Activated CD4-positive, CD25-positive, alpha-beta regulatory T cell treated with anti-CD3 and anti-CD28 coated beads, Interleukin-2, amount 50 U/mL, for 16 hours (primary cell): ENCODE data around the gene MANEAL.

ENCODE experiments used
- DNase-seq: peaks from one replicate; pipeline ENCODE4 v3.0.0-alpha.2; 2020; ENCODE audit warnings: low read depth, low spot score

The MANEAL gene

DNA sequence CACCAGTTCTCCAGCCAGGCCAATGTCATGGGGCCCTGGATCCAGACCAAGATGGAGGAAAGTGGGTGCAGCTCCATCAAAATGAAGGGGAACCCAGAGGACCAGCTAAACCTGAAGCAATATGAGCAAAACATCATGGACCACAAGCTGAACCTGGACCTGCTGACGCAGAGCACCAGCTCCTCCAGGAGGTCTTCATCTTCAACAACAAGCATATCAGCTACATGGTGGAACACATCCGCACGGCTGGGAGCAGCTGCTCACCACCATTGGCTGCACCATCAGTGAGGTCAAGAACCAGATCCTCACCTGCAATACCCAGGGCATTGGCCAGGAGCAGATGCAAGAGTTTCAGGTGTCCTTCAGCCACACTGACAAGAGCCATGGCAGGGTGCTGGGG is 15.0 kb upstream of the MANEAL start:
- no peak for DNase-seq

- DNase-seq = no peak
Observed at GRCh38 chr1:37782491-37782890, 11.2 kb upstream of the MANEAL start.

- no peak for DNase-seq
Observed at GRCh38 chr1:37792943-37793686, 532 bp upstream of the MANEAL start.

- no peak for DNase-seq
Observed at GRCh38 chr1:37794372-37795339, 1.0 kb downstream of the MANEAL start.

- DNase-seq = no peak
Observed at GRCh38 chr1:37795340-37796125, 1.9 kb downstream of the MANEAL start.

- DNase-seq = no peak
Observed at GRCh38 chr1:37797750-37798345, 4.2 kb downstream of the MANEAL start.

DNA sequence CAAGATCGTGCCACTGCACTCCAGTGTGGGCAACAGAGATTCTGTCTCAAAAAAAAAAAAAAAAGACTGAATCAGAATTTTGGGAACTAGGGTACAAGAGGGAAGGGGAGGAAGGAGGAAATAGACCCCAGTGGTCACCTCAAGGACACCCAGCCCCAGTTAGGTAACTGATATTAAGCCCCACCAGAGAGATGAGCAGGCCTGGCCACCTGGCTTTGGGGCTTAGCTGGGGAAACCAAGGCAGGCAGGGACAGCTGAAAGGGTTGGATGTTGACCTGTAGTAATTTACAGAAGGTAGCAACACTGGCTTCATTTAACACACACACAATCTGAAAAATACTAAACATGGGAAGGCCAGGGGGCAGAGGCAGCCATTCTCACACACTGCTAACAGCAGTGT is 8.8 kb downstream of the MANEAL start:
- no peak for DNase-seq

DNA sequence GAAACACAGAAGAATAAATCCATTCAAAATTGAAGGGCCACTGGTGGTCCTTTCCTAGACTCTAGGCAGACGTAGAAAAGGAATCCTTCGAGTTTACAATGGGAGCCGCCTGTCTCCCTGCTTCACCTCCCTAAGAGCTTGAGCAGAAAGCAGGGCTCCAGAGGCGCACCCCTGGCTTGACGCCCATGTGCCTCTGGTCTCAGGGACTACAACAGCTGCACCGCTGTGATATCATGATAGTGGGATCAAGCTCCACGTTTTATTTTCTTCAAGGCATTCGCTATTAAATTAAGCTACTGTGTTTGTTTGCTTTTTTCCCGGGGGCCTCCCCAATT is 13.5 kb downstream of the MANEAL start:
- DNase-seq = no peak

GRCh38 chr1:37807555-37808368 is 14.1 kb downstream of the MANEAL start, which contains the start of the genes C1orf122 and YRDC:
Gene C1orf122, plus strand, starts transcription at chr1:37807790. Its CDS starts 615 bp downstream, at chr1:37808405.
Gene YRDC, minus strand, starts transcription at chr1:37808208. Its CDS starts 28 bp downstream, at chr1:37808180.
- DNase-seq = peak; percentile 83

DNA sequence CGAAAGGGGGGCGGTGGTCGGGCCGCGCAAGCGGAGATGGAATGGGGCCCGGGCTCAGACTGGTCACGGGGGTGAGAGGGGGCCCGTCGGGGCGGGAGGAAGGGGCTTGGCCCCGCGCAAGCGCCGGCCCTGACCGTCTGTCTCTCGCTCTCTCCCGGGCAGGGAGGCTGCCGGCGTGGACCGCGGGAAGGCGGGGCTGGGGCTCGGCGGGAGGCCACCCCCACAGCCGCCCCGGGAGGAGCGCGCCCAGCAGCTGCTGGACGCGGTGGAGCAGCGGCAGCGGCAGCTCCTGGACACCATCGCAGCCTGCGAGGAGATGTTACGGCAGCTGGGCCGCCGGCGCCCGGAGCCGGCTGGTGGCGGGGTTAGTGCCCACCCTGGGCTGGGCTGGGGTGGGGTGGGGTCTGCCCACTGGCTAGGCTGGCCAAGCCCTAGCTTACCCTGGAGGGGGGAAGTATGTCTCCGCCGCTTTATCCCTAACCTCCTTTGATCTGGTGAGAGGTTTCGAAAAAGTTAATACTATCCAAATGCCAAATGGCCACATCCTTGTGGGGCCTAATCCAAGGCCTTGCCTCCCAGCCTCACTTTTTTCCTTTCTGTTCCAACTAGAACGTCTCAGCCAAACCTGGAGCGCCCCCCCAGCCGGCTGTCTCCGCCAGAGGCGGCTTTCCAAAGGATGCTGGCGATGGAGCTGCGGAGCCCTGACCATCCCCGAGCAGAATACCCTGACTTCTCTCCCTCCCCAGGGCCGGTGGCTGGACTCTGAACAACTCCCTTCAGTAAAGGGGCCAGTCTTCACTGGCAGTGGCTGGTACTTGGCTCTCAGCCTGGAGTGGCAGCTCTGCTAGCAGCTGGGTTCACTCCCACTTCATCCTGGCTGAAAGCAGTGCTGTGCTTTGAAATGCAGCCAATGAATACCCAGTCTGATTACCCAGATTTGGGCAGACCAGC is 15.0 kb downstream of the MANEAL start:
- no peak for DNase-seq

DNA sequence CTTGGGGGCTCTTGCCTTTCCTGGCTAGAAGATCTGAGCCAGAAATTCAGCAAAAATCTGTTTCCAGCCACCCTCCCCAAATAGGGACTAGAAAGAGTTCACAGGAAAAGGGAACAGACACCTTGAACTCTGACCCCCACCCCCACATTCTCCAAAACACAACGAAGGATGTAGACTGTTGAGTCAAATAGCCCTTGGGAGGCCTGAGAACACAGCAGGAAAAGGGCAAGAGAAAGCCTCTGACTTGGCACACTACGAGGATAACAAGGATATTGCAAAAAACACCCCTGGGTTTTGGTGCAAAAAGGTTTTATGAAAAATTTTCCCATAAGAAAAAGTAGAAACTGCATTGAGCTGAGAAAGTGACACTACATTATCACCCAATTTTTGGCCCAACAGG is 16.3 kb downstream of the MANEAL start:
- no peak for DNase-seq

DNA sequence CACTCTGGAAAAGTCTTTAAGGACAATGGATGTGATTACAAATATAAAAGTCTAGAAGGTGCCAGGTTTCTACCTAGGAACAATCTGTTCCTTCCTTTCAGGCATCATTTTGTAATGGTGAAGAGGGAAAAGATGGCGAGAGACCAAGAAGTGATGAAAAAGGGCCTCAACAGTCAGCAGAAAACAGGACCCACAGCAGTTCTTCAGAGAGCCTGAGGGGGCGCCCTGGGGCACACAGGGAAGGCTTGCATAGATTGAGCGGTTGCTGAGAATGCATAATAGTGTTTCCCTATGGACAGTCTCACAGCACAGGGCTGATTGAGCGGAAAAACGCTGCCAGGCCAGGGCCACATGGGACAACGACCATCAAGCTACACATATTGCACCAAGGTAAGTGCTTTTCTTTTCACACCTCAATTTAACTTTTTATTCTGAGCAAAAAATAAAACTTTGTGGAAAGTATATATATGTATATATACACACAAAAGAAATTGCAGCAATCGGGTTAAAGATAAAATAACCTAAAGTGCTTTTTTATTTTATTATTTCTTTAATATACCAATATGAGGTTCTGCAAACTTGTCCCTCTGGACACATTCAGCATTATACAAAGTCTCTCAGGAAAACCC is 17.5 kb downstream of the MANEAL start:
- DNase-seq = peak; percentile 31

- DNase-seq = no peak
Observed at GRCh38 chr1:37813529-37814145, 20.0 kb downstream of the MANEAL start.

DNA sequence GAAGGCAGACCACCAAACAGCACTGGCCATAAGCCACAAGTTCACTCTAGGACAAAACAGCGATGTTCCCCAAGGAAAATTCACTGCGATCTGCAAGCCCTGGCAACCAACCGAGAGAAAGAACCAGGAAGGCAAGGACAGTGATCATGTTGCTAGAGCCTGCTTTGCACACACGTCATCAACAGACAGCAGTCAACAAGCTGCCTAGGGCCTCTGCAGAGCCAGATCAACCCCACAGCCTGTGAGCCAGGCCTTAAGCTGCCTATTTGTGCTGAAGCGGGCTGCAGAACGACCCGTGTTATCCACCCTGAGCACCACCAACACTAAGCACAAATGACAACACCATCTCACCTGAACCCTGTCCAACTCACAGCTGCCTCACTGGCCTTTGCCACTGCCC is 20.6 kb downstream of the MANEAL start:
- DNase-seq = no peak

- no peak for DNase-seq
Observed at GRCh38 chr1:37817481-37817880, 23.8 kb downstream of the MANEAL start.

DNA sequence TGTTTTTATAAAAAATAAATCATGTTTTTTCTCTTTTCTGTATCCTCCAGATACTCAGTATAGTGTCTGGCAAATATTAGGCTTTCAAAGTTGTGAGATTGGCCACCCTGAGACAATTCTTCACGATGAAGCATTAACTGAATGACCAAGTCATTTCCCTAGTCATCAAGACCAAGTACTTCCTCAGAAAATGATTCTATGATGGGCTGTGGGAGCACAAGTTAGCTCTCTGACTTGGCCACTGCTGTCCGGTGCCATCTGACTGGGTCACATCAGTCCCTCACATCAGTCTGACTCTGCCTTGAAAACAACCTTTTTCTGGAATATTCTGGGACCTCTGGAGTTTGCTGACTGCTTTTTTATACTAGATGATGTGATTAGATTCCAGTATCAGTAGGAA is 27.8 kb downstream of the MANEAL start:
- no peak for DNase-seq

GRCh38 chr1:37822906-37823815 is 29.5 kb downstream of the MANEAL start:
- no peak for DNase-seq
